Measurements from ENCODE around the gene CFAP53.

Gene CFAP53

DNA sequence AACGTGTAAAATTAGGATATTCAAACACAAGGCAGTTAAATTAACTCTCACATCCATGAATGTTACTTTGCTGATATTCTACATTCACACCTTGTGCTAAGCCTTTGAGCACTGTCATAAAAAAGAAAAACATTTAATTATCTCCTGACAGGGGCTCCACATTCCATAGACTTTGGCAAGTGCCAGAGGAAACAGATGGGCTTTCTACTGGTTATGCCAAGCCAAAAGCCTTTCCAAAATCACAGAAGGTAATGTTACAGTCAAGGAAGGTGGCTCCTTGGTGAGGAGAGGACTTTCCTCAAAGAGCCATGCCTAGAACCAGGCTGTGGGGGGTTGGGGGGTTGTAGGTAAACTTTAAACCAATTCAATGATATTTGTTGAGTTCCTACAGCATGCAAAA, 83.8 kb downstream of the CFAP53 start:
- TF ChIP-seq, protein P1, sequence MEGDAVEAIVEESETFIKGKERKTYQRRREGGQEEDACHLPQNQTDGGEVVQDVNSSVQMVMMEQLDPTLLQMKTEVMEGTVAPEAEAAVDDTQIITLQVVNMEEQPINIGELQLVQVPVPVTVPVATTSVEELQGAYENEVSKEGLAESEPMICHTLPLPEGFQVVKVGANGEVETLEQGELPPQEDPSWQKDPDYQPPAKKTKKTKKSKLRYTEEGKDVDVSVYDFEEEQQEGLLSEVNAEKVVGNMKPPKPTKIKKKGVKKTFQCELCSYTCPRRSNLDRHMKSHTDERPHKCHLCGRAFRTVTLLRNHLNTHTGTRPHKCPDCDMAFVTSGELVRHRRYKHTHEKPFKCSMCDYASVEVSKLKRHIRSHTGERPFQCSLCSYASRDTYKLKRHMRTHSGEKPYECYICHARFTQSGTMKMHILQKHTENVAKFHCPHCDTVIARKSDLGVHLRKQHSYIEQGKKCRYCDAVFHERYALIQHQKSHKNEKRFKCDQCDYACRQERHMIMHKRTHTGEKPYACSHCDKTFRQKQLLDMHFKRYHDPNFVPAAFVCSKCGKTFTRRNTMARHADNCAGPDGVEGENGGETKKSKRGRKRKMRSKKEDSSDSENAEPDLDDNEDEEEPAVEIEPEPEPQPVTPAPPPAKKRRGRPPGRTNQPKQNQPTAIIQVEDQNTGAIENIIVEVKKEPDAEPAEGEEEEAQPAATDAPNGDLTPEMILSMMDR (IDR thresholded peaks at IDR 0.05) = no peak

DNA sequence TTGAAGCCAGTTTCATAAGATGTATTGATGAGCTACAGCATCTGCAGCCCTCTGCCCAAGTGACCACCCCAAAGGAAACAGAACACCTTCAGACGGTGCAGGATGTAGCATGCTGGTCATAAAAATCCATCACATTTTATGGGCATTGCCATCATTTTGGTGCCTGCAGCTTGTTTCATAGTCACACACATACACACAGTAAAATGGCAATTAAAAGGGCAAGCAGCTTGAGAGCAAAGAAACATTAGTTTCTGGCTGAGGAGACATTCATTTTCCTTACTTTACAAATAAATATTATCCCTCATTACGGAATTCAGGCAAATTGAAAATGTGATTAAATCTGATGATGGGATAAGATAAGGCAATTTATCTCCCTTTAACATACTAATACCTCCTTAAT, 84.7 kb downstream of the CFAP53 start:
- TF ChIP-seq, protein P1 (IDR thresholded peaks at IDR 0.05) = no peak

DNA sequence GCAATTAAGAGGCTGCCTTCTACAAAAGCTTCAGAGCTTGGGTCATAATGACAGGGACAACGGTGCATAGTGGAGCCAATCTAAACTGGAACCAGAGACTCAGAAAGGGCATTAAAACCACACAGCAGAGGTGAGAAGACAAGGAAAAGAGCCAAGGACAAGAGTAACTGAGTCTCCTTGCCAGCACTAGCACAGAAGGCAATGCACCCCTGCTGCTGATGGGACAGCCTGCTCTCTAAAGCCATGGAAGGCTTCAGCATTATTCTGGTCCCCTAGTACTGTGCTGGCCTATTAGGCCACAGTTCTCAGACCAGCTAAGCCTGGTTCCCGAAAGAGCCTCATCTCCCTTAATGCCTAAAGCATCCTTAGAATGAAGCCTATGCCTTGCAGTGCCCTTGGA, 86.8 kb downstream of the CFAP53 start:
- TF ChIP-seq, protein P1 (IDR thresholded peaks at IDR 0.05) = no peak

DNA sequence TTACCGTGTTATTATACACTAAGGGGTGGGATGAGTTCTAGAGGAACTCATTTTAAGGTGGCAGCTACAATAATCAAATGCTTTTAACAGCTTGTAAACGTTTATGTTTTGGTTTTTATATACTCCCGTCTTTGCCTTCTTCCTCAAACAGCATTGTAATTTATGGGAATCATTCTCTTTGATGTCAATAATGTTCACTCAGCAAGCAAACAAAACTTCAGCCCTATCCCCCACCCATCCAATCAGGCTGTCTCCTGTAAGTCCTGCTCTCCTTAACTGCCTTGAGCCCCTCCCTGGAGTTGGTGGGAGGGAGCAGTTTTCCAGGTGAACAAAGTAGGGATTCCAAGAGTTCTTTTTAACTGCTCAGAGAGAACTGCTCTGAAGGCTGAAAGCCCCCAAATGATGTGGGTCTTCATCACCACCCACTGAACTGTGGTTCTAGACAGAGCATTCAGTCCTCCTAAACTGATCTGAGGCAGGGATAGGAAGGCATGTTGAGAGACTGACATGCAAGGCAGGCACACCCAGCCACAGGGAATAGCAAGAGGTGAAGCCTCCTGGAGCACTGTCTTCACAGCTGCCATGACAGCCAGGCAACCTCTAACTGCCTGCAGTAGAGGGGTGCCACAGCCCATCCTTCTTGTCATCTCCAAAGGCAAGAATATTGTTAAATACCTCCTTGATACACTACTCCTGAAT, 88.9 kb downstream of the CFAP53 start:
- TF ChIP-seq, protein P1 (IDR thresholded peaks at IDR 0.05) = no peak
